ENCODE results near the gene MCEMP1. TPM values are rescaled to one million over a fixed set of nuclear protein-coding genes. Genes with fewer than 3 reads are reported as not detected.

Gene MCEMP1
- total and polyA plus RNA-seq, 2 experiments from 2014 or later: not detected

GRCh38 chr19:7694499-7694898 is 17.6 kb downstream of the MCEMP1 start:
- Histone ChIP-seq H3K4me3 (no peak overlapping the region), H3K4me1 (ENCODE audit: insufficient read depth) (no peaks in the 10 kb centered on the region), H3K27ac (no peak overlapping the region), H3K79me2 (no peaks in the 10 kb centered on the region), H3K9me2 (replicated peaks; ENCODE audit: insufficient read depth) (no peaks in the 10 kb centered on the region), H3K4me2 (no peak overlapping the region), H2AFZ (no peak overlapping the region), H3K36me3 (replicated peaks; ENCODE audit: insufficient read depth, low read depth) (no peaks in the 10 kb centered on the region), H3K27me3 (peaks cover 1% of the 10 kb centered on the region), H4K20me1 (ENCODE audit: insufficient read depth, poor library complexity, severe bottlenecking) (no peaks in the 10 kb centered on the region), H3K9me3 (ENCODE audit: low read depth) (no peaks in the 10 kb centered on the region)
- 63% methylated on average over 4 of the region's 4 CpGs for WGBS (ENCODE audit: low lambda C conversion rate, missing lambda C conversion rate)
- no peak for DNase-seq (ENCODE audit: low spot score)
- TF ChIP-seq EZH2phosphoT487 (IDR thresholded peaks at IDR 0.05; ENCODE audit: low read depth, severe bottlenecking, unreplicated experiment): no peak
- TF ChIP-seq EZH2 (IDR thresholded peaks at IDR 0.05; ENCODE audit: borderline replicate concordance): no peak
- TF ChIP-seq, protein P1, sequence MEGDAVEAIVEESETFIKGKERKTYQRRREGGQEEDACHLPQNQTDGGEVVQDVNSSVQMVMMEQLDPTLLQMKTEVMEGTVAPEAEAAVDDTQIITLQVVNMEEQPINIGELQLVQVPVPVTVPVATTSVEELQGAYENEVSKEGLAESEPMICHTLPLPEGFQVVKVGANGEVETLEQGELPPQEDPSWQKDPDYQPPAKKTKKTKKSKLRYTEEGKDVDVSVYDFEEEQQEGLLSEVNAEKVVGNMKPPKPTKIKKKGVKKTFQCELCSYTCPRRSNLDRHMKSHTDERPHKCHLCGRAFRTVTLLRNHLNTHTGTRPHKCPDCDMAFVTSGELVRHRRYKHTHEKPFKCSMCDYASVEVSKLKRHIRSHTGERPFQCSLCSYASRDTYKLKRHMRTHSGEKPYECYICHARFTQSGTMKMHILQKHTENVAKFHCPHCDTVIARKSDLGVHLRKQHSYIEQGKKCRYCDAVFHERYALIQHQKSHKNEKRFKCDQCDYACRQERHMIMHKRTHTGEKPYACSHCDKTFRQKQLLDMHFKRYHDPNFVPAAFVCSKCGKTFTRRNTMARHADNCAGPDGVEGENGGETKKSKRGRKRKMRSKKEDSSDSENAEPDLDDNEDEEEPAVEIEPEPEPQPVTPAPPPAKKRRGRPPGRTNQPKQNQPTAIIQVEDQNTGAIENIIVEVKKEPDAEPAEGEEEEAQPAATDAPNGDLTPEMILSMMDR (IDR thresholded peaks at IDR 0.05; ENCODE audit: poor library complexity): no peak

- H3K36me3 ChIP-seq (replicated peaks; ENCODE audit: insufficient read depth, low read depth): no peaks in the 10 kb centered on the region
- no peak overlapping the region for H2AFZ ChIP-seq
- H4K20me1 ChIP-seq (ENCODE audit: insufficient read depth, poor library complexity, severe bottlenecking): no peaks in the 10 kb centered on the region
- no peaks in the 10 kb centered on the region for H3K79me2 ChIP-seq
- H3K27ac ChIP-seq: no peak overlapping the region
- H3K4me3 ChIP-seq: no peak overlapping the region
- H3K9me2 ChIP-seq (replicated peaks; ENCODE audit: insufficient read depth): no peaks in the 10 kb centered on the region
- no peak overlapping the region for H3K4me2 ChIP-seq
- H3K27me3 ChIP-seq: peaks cover 6% of the 10 kb centered on the region
- no peak for DNase-seq (ENCODE audit: low spot score)
- no peaks in the 10 kb centered on the region for H3K4me1 ChIP-seq (ENCODE audit: insufficient read depth)
- 87% methylated on average over 10 of the region's 10 CpGs for WGBS (ENCODE audit: low lambda C conversion rate, missing lambda C conversion rate)
- no peaks in the 10 kb centered on the region for H3K9me3 ChIP-seq (ENCODE audit: low read depth)
- TF ChIP-seq EZH2phosphoT487 (IDR thresholded peaks at IDR 0.05; ENCODE audit: low read depth, severe bottlenecking, unreplicated experiment): no peak
- no peak for TF ChIP-seq EZH2 (IDR thresholded peaks at IDR 0.05; ENCODE audit: borderline replicate concordance)
- TF ChIP-seq, protein P1 (IDR thresholded peaks at IDR 0.05; ENCODE audit: poor library complexity): no peak
These were observed 20.9 kb downstream of the MCEMP1 start for GRCh38 chr19:7697721-7698287.

DNA sequence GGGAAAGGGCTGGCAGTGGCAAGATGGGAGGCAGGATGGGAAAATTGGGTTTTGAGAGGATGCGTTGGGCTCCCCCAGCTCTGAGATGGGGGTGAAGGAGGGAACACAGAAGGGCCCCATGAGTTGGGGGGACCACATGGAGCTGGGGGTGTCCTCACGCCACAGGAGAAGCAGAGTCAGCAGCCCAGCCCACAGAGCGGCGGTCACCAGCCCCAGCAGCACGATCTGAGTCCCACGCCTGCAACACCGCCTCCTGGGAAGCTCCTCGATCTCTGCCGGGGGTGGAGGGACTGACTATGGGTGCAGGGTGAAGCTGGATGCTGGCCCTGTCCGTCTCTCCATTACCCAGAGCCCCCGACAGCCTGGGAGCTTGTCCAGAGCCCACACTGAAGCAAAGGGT is 21.7 kb downstream of the MCEMP1 start:
- Histone ChIP-seq H3K36me3 (replicated peaks; ENCODE audit: insufficient read depth, low read depth) (no peaks in the 10 kb centered on the region), H3K4me1 (ENCODE audit: insufficient read depth) (no peaks in the 10 kb centered on the region), H3K9me2 (replicated peaks; ENCODE audit: insufficient read depth) (no peaks in the 10 kb centered on the region), H3K27me3 (peaks cover 6% of the 10 kb centered on the region), H3K4me2 (no peak overlapping the region), H3K4me3 (no peak overlapping the region), H2AFZ (no peak overlapping the region), H3K79me2 (no peaks in the 10 kb centered on the region), H4K20me1 (ENCODE audit: insufficient read depth, poor library complexity, severe bottlenecking) (no peaks in the 10 kb centered on the region), H3K27ac (no peak overlapping the region), H3K9me3 (ENCODE audit: low read depth) (no peaks in the 10 kb centered on the region)
- TF ChIP-seq EZH2 (IDR thresholded peaks at IDR 0.05; ENCODE audit: borderline replicate concordance) (no peak), EZH2phosphoT487 (IDR thresholded peaks at IDR 0.05; ENCODE audit: low read depth, severe bottlenecking, unreplicated experiment) (no peak)
- TF ChIP-seq, protein P1 (IDR thresholded peaks at IDR 0.05; ENCODE audit: poor library complexity): no peak
- WGBS (ENCODE audit: low lambda C conversion rate, missing lambda C conversion rate): 64% methylated on average over 6 of the region's 11 CpGs
- DNase-seq (ENCODE audit: low spot score): no peak
